ENCODE results near the gene SLC25A38. TPM values are rescaled to one million over a fixed set of nuclear protein-coding genes. Genes with fewer than 3 reads are reported as not detected.
"Not testable (repeated sequence)": the region's sequence is repeated elsewhere in the genome, so short reads cannot be mapped to it uniquely, and the experiment has no call there.

SLC25A38 gene
- total and polyA plus RNA-seq, 2 donors: 10.7 to 38.6 TPM

DNA sequence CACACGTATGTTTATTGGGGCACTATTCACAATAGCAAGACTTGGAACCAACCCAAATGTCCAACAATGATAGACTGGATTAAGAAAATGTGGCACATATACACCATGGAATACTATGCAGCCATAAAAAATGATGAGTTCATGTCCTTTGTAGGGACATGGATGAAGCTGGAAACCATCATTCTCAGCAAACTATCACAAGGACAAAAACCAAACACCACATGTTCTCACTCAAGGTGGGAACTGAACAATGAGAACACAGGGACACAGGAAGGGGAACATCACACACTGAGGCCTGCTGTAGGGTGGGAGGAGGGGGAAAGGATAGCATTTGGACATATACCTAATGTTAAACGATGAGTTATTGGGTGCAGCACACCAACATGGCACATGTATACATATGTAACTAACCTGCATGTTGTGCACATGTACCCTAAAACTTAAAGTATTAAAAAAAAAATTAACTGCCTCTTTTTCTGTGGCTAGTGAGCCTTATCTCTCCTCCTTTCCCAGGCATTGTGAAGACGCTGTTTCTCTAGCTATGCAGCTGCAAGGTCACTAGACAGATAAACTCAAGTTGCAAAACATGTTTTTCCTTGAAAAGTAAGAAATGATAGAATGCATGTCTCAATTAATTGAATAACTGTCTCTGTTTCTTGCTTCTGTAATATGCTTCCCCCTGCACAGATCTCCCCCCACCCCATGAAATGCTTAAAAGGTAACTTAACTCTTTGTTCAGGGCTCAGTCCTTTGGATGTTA, 29.8 kb upstream of the SLC25A38 start:
- H3K36me3 ChIP-seq (ENCODE audit: insufficient read depth); DNase-seq (ENCODE audit: extremely low spot score); H3K4me3 ChIP-seq (ENCODE audit: low read depth, low read length); H3K27ac ChIP-seq (ENCODE audit: low read depth); H3K4me1 ChIP-seq (ENCODE audit: insufficient read depth): not testable (repeated sequence)
- WGBS: 71% methylated on average over 3 of the region's 3 CpGs

DNA sequence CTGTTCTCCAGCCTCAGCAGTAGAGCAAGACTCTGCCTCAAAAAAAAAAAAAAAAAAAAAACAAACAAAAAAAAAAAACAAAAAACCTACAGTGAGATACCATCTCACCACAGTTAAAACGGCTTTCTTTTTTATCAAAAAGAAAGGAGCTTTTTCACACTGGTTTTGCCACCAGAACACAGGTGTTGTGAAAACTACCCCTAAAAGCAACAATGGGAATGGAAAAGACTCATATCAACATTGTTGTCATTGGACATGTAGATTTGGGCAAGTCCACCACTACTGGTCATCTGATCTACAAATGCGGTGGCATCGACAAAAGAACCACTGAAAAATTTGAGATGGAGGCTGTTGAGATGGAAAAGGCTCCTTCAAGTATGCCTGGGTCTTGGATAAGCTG, 24.8 kb upstream of the SLC25A38 start:
- Histone ChIP-seq H3K27ac (ENCODE audit: low read depth) (no peak overlapping the region), H3K36me3 (ENCODE audit: insufficient read depth) (no peaks in the 10 kb centered on the region), H3K4me3 (ENCODE audit: low read depth, low read length) (no peak overlapping the region), H3K4me1 (ENCODE audit: insufficient read depth) (no peaks in the 10 kb centered on the region)
- no peak for DNase-seq (ENCODE audit: extremely low spot score)
- 70% methylated on average over 3 of the region's 3 CpGs for WGBS

DNA sequence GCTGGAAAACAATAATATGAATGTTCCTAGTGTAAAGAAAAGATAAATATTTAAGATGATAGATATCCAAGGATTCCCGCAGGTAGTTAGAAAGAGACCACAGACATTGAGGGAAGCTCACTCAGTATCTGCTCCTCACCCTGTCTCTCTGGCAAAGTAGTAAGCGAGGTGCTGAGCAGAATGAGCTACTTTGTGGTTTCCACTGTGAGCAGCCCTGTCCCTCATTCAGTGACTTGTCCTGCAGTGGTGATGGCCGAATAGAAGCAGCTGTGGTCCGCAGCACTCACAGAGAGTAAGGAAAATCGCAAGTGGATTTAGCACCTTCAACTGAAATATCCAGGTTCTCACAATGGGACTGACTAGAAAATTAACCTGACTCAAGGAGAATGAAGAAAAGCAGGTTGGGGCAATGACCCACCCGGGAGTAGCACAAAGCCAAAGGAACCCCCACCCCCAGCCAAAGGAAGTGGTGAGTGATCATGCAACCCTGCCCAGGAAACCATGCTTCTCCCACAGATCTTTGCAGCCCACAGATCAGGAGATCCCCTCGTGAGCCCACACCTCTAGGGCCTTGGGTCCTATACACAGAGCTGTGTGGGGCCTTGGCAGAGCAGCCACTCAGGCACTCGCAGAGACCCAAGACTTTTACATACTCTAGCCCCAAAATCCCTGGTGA, 21.8 kb upstream of the SLC25A38 start:
- Histone ChIP-seq H3K27ac (ENCODE audit: low read depth) (no peak overlapping the region), H3K4me3 (ENCODE audit: low read depth, low read length) (no peak overlapping the region), H3K36me3 (ENCODE audit: insufficient read depth) (no peaks in the 10 kb centered on the region), H3K4me1 (ENCODE audit: insufficient read depth) (no peaks in the 10 kb centered on the region)
- 81% methylated on average over 8 of the region's 8 CpGs for WGBS
- no peak for DNase-seq (ENCODE audit: extremely low spot score)

DNA sequence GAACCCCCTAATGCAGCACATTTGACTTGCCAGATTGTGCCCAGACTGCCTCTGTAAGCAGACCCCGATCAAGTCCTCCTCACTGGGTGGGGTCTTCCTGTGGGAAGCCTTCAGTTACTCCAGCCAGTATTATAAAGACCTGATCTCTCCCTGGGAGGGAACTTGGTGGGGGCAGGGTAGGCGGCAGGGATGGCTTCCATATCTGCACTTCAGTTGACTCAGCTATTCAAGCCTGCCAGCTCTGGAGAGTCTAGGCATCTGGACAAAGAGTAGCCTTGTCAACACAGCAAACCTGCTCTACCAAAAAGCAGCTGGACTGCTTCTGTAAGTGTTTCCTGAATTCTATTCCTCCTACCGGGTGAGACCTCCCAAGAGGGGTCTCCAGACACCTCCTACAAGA, 21.0 kb upstream of the SLC25A38 start:
- no peak for DNase-seq (ENCODE audit: extremely low spot score)
- Histone ChIP-seq H3K36me3 (ENCODE audit: insufficient read depth) (no peaks in the 10 kb centered on the region), H3K27ac (ENCODE audit: low read depth) (no peak overlapping the region), H3K4me3 (ENCODE audit: low read depth, low read length) (no peak overlapping the region), H3K4me1 (ENCODE audit: insufficient read depth) (no peaks in the 10 kb centered on the region)
- WGBS: 48% methylated on average over 3 of the region's 3 CpGs

DNA sequence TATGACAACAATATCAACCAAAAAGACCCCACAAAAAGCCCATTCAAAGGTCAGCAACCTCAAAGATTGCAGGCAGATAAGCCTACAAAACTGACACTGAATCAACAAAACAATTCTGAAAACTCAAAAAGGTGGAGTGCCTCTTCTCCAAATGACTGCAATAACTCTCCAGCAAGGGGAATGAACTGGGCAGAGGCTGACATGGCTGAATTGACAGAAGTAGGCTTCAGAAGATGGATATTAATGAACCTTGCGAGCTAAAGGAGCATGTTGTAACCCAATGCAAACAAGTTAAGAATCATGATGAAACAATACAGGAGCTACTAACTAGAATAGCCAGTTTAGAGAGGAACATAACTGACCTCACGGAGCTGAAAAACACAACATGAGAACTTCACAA, 20.4 kb upstream of the SLC25A38 start:
- no peaks in the 10 kb centered on the region for H3K36me3 ChIP-seq (ENCODE audit: insufficient read depth)
- H3K4me1 ChIP-seq (ENCODE audit: insufficient read depth): no peaks in the 10 kb centered on the region
- WGBS: 83% methylated on average over 2 of the region's 2 CpGs
- H3K4me3 ChIP-seq (ENCODE audit: low read depth, low read length): no peak overlapping the region
- no peak for DNase-seq (ENCODE audit: extremely low spot score)
- no peak overlapping the region for H3K27ac ChIP-seq (ENCODE audit: low read depth)

DNA sequence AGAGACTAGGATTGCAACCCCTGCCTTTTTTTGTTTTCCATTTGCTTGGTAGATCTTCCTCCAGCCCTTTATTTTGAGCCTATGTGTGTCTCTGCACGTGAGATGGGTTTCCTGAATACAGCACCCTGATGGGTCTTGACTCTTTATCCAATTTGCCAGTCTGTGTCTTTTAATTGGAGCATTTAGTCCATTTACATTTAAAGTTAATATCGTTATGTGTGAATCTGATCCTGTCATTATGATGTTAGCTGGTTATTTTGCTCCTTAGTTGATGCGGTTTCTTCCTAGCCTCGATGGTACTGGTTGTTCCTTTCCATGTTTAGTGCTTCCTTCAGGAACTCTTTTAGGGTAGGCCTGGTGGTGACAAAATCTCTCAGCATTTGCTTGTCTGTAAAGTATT, 12.7 kb upstream of the SLC25A38 start:
- not testable (repeated sequence) for H3K4me3 ChIP-seq (ENCODE audit: low read depth, low read length); H3K36me3 ChIP-seq (ENCODE audit: insufficient read depth); H3K4me1 ChIP-seq (ENCODE audit: insufficient read depth); DNase-seq (ENCODE audit: extremely low spot score); H3K27ac ChIP-seq (ENCODE audit: low read depth)
- WGBS: 87% methylated on average over 4 of the region's 4 CpGs

DNA sequence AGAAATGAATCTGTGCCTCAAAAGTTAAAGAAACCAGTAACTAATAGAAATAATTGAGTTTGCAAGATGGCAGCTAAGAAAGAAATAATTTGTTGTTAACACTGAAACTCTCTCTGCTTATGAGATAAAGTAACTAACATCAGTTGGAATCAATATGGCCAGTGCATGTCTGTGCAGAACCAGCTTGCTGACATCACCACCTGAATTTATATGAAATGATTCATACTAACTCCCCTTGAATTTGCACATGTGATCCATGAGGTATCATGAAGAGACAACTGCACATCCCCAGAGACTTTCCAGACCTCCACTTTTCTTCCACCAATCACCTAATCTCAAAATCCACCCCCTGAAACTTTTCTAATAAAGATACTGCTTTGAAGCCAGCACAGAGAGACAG, 10.3 kb upstream of the SLC25A38 start:
- Histone ChIP-seq H3K4me1 (ENCODE audit: insufficient read depth) (no peaks in the 10 kb centered on the region), H3K36me3 (ENCODE audit: insufficient read depth) (no peaks in the 10 kb centered on the region), H3K4me3 (ENCODE audit: low read depth, low read length) (no peak overlapping the region), H3K27ac (ENCODE audit: low read depth) (no peak overlapping the region)
- DNase-seq (ENCODE audit: extremely low spot score): no peak

DNA sequence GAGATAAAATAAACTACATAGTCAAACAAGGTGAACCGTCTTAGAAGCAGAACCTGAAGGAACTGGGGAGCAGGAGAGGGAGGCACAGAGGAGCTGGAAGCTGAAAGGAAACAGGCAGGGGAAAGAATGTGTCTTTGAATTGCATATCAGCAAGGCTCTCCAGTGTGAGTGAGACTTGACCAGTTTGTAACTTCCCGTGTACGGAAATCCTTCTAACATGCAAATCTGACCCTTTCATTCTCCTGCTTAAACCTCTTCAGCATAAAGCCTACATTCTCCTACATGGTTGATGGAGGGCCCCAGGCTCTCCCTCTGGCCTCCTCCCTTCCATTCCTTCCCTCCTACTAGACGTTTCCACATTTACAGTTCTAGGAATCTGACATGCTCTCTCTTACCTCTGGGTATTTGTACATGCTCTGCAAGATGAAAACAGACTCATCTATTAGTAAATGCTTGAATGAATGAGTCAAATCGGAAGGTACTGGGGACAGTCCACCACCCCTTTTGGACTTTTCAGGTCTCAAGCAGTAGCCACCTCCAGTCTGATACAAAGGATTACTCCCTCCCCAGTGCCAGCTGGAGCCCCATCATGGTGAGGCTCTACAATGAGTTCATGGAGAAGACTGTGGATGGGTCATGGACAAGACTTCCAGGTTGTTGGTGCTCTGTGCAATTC, 6.1 kb upstream of the SLC25A38 start:
- Histone ChIP-seq H3K27ac (ENCODE audit: low read depth) (no peak overlapping the region), H3K4me3 (ENCODE audit: low read depth, low read length) (no peak overlapping the region), H3K36me3 (ENCODE audit: insufficient read depth) (no peaks in the 10 kb centered on the region), H3K4me1 (ENCODE audit: insufficient read depth) (no peaks in the 10 kb centered on the region)
- 52% methylated on average over 5 of the region's 5 CpGs for WGBS
- no peak for DNase-seq (ENCODE audit: extremely low spot score)

DNA sequence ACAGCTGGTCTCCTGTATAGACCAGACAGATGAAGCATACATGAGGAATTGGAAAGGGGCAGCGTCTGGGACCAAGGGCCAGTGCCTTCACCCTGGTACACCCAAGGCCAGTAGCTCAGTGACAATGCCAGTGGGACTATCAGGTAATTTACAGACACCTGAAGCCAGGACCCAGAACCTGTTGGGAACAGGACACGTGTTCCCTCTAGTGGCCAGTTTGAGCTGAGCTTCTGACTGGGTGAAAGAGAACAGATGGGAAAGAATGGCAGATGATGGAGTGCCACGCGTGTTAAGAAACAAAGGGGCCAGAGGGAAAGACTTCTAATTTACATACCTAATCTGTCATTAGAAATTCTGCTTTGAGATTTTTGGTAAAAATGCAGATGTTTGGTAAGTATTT, 5.1 kb upstream of the SLC25A38 start:
- WGBS: 24% methylated on average over 4 of the region's 4 CpGs
- no peak for DNase-seq (ENCODE audit: extremely low spot score)
- Histone ChIP-seq H3K4me3 (ENCODE audit: low read depth, low read length) (no peak overlapping the region), H3K36me3 (ENCODE audit: insufficient read depth) (no peaks in the 10 kb centered on the region), H3K4me1 (ENCODE audit: insufficient read depth) (no peaks in the 10 kb centered on the region), H3K27ac (ENCODE audit: low read depth) (no peak overlapping the region)

DNA sequence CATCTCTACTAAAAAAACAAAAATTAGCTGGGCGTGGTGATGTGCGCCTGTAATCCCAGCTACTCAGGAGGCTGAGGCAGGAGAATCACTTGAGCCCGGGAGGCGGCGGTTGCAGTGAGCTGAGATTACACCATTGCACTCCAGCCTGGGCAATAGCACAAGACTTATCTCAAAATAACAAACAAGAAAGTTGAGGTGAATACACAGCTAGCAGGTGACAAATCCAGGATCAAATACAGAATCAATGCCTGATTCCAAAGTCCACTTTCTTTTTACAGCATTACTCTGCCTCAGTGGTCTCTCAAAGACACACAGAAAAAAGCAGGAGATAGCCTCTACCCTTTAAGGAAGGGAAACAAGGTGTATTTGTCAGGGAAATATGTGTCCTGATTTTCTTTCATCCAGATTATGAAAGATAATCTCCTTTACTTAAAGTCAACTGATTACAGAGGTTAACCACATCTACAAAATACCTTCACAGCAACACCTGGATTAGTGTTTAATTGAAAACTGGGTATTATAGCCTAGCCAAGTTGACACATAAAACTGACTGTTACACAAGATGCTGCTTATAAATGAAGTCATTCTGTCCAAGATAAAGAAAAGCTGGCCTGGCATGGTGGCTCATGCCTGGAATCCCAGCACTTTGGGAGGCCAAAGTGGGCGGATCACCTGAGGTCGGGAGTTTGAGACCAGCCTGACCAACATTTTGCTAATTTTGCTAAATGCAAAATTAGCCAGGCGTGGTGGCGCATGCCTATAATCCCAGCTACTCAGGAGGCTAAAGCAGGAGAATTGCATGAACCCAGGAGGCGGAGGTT, 4.0 kb upstream of the SLC25A38 start:
- Histone ChIP-seq H3K27ac (ENCODE audit: low read depth) (no peak overlapping the region), H3K4me3 (ENCODE audit: low read depth, low read length) (no peak overlapping the region), H3K4me1 (ENCODE audit: insufficient read depth) (no peaks in the 10 kb centered on the region), H3K36me3 (ENCODE audit: insufficient read depth) (no peaks in the 10 kb centered on the region)
- 93% methylated on average over 10 of the region's 10 CpGs for WGBS
- DNase-seq (ENCODE audit: extremely low spot score): no peak

DNA sequence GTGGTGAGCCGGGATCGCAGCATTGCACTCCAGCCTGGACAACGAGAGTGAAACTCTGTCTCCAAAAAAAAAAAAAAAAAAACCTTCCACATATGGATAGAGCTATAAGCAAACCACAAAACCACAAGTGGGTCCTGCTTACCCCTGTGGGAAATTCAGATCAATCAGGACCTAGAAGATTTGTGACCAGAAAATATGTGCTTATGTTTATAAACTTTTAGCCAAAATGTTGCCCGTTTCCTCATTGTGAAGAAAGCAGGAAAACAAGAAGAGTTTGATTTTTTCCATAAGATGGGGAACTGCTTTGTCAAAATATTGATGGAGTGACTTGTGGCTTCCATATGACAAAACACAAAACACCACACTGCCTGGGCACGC, 3.4 kb upstream of the SLC25A38 start:
- Histone ChIP-seq H3K36me3 (ENCODE audit: insufficient read depth) (no peaks in the 10 kb centered on the region), H3K4me1 (ENCODE audit: insufficient read depth) (no peaks in the 10 kb centered on the region), H3K4me3 (ENCODE audit: low read depth, low read length) (no peak overlapping the region), H3K27ac (ENCODE audit: low read depth) (no peak overlapping the region)
- no peak for DNase-seq (ENCODE audit: extremely low spot score)
- WGBS: 91% methylated on average over 5 of the region's 5 CpGs

DNA sequence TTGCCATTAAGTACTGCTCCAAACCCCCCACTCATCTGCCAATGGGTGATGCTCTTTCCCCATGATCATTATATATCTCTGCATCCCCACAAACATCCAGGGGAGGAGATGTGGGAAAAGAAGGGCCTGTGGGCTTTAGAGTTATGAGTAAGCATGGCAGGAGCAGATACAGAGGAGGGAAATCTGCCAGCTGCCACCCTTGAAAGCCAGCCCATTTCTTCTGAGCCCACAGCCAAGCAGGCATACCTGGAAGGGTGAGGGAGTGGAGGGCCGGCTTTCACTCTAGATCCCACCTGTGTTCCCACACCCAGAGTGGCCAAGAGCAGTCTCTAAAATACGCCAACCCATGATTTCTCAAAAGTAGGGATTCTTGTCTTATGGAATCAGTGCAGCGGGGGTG, 1.7 kb upstream of the SLC25A38 start:
- 97% methylated on average over 3 of the region's 3 CpGs for WGBS
- Histone ChIP-seq H3K4me1 (ENCODE audit: insufficient read depth) (no peaks in the 10 kb centered on the region), H3K4me3 (ENCODE audit: low read depth, low read length) (no peak overlapping the region), H3K27ac (ENCODE audit: low read depth) (no peak overlapping the region), H3K36me3 (ENCODE audit: insufficient read depth) (no peaks in the 10 kb centered on the region)
- no peak for DNase-seq (ENCODE audit: extremely low spot score)

DNA sequence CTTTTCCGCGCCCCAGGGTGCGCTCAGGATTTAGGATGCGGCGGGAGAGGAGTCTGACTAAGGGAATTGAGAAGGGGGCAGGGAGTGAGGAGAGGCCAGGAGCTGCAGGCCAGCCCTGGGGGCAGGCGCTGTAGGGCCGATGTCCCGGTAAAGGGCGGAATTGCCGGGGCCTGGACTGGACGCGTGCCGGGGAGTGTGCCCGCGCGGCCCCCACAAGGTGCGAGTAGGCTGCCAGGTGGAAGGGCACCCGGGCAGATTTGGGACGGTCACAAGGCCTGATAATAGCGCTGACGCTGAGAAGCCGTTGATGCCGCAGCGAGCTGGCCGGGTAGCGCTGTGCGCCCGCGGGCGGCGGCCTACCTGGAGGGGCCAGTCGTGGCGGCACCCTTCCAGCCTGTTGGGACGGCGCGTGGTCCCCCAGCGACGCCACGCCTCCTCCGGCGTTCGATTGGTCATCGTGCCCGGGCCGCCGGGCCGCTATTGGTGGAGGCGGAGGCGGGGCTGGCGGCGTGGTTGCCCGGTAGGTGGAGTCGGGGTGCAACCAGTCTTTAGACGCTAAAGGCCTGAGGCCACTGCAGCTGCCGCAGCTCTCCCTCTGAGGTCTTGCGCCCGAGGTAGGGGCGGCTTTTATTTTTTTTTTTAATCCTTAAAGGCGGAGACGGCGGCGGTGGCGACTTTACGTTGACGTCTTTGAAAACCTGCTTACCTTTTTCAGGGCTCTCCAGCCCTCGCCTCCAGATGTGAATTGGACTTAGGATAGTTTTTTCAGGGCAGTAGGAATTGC, 903 bp downstream of the SLC25A38 start:
- Histone ChIP-seq H3K4me1 (ENCODE audit: insufficient read depth) (no peaks in the 10 kb centered on the region), H3K4me3 (ENCODE audit: low read depth, low read length) (peak overlapping the region; percentile 71), H3K36me3 (ENCODE audit: insufficient read depth) (no peaks in the 10 kb centered on the region), H3K27ac (ENCODE audit: low read depth) (peak overlapping the region; percentile 97)
- WGBS: under 1% methylated on average over 66 of the region's 66 CpGs
- peak; percentile 74 for DNase-seq (ENCODE audit: extremely low spot score)
